SK-N-SH treated with all-trans-retinoic acid at 6 μM for 48 hours (cell line): ENCODE measurements around the gene RAB11FIP2.

Source experiments
- ATAC-seq: fragments of 200-7000 bp; cut with Tn5 transposase; 3 replicates; pipeline ENCODE4 v1.9.1; 2020; ENCODE audit warnings: mild to moderate bottlenecking, moderate library complexity
- ARNTL ChIP-seq: fragments of 450-650 bp; formaldehyde crosslinking; IDR thresholded peaks from 2 replicates; pipeline ENCODE4 v1.5.0; 2020; ENCODE audit warnings: low read depth, mild to moderate bottlenecking, moderate library complexity, borderline replicate concordance
- BACH2 ChIP-seq: fragments of 250-450 bp; sonication (Bioruptor Pico); IDR thresholded peaks from 2 replicates; pipeline ENCODE4 v1.9.0; 2021; ENCODE audit warnings: mild to moderate bottlenecking, borderline replicate concordance
- CSDC2 ChIP-seq: fragments of 250-450 bp; sonication (Bioruptor Pico); IDR thresholded peaks from 2 replicates; pipeline ENCODE4 v1.5.0; 2020; ENCODE audit warnings: mild to moderate bottlenecking, moderate library complexity
- CSRNP3 ChIP-seq: fragments of 250-450 bp; sonication (Bioruptor Pico); IDR thresholded peaks from 2 replicates; pipeline ENCODE4 v1.5.1; 2021; ENCODE audit warnings: mild to moderate bottlenecking, moderate library complexity
- ESRRG ChIP-seq: fragments of 250-450 bp; sonication (Bioruptor Pico); IDR thresholded peaks from 2 replicates; pipeline ENCODE4 v1.6.1; 2021; ENCODE audit warnings: mild to moderate bottlenecking
- GLIS3 ChIP-seq: fragments of 250-450 bp; sonication (Bioruptor Pico); IDR thresholded peaks from 2 replicates; pipeline ENCODE4 v1.5.0; 2020; ENCODE audit warnings: mild to moderate bottlenecking, moderate library complexity
- OSR1 ChIP-seq: fragments of 250-450 bp; sonication (Bioruptor Pico); IDR thresholded peaks from 2 replicates; pipeline ENCODE4 v1.8.0; 2022; ENCODE audit warnings: moderate library complexity, mild to moderate bottlenecking, inconsistent platforms
- PPARA ChIP-seq: fragments of 250-450 bp; sonication (Bioruptor Pico); IDR thresholded peaks from 2 replicates; pipeline ENCODE4 v1.5.0; 2020; ENCODE audit warnings: mild to moderate bottlenecking, borderline replicate concordance
- RARB ChIP-seq: fragments of 250-450 bp; sonication (Bioruptor Pico); IDR thresholded peaks from 2 replicates; pipeline ENCODE4 v1.8.0; 2021; ENCODE audit warnings: mild to moderate bottlenecking, moderate library complexity
- SNAI2 ChIP-seq: fragments of 250-450 bp; sonication (Bioruptor Pico); IDR thresholded peaks from 2 replicates; pipeline ENCODE4 v1.5.0; 2020; ENCODE audit warnings: mild to moderate bottlenecking, moderate library complexity
- TCF4 ChIP-seq: fragments of 250-450 bp; sonication (Bioruptor Pico); IDR thresholded peaks from 2 replicates; pipeline ENCODE4 v1.8.0; 2021; ENCODE audit warnings: mild to moderate bottlenecking, moderate library complexity, borderline replicate concordance
- TOX ChIP-seq: fragments of 250-450 bp; sonication (Bioruptor Pico); IDR thresholded peaks from 2 replicates; pipeline ENCODE4 v1.8.0; 2021; ENCODE audit warnings: mild to moderate bottlenecking, moderate library complexity, borderline replicate concordance
- ZC3H10 ChIP-seq: fragments of 250-450 bp; sonication (Bioruptor Pico); IDR thresholded peaks from 2 replicates; pipeline ENCODE4 v1.5.1; 2021; ENCODE audit warnings: mild to moderate bottlenecking, moderate library complexity
- ZNF565 ChIP-seq: fragments of 450-650 bp; formaldehyde crosslinking; conservative IDR thresholded peaks from 2 replicates; pipeline ENCODE4 v1.5.0; 2020; ENCODE audit warnings: low read depth, mild to moderate bottlenecking, moderate library complexity
- ZNF70 ChIP-seq: fragments of 450-650 bp; formaldehyde crosslinking; IDR thresholded peaks from 2 replicates; pipeline ENCODE4 v1.5.0; 2020; ENCODE audit warnings: mild to moderate bottlenecking, moderate library complexity
- ZNF8 ChIP-seq: fragments of 450-650 bp; formaldehyde crosslinking; IDR thresholded peaks from 2 replicates; pipeline ENCODE4 v1.5.0; 2020; ENCODE audit warnings: mild to moderate bottlenecking, moderate library complexity
- TF ChIP-seq, protein P1 (sequence below): fragments of 250-450 bp; sonication (Bioruptor Pico); IDR thresholded peaks from 2 replicates; pipeline ENCODE4 v1.8.0; 2021; ENCODE audit warnings: low read depth, mild to moderate bottlenecking, moderate library complexity, borderline replicate concordance
- TF ChIP-seq, protein P2 (sequence below): fragments of 250-450 bp; sonication (Bioruptor Pico); IDR thresholded peaks from 2 replicates; pipeline ENCODE4 v1.8.0; 2020; ENCODE audit warnings: mild to moderate bottlenecking, moderate library complexity, borderline replicate concordance
- TF ChIP-seq, protein P3 (sequence below): fragments of 250-450 bp; sonication (Bioruptor Pico); IDR thresholded peaks from 2 replicates; pipeline ENCODE4 v1.5.0; 2020; ENCODE audit warnings: mild to moderate bottlenecking, moderate library complexity
- TF ChIP-seq, protein P4 (sequence below): fragments of 250-450 bp; sonication (Bioruptor Pico); IDR thresholded peaks from 2 replicates; pipeline ENCODE4 v1.5.1; 2020; ENCODE audit warnings: low read depth, mild to moderate bottlenecking, moderate library complexity

RAB11FIP2 gene

GRCh38 chr10:118002581-118002980 lies 44.2 kb downstream of the RAB11FIP2 start (continued):
- TF ChIP-seq CSRNP3 (CRISPR knock-in tag) (no peak), SNAI2 (CRISPR knock-in tag) (no peak), ARNTL (CRISPR knock-in tag) (no peak), TOX (no peak)
- TF ChIP-seq, protein P1, sequence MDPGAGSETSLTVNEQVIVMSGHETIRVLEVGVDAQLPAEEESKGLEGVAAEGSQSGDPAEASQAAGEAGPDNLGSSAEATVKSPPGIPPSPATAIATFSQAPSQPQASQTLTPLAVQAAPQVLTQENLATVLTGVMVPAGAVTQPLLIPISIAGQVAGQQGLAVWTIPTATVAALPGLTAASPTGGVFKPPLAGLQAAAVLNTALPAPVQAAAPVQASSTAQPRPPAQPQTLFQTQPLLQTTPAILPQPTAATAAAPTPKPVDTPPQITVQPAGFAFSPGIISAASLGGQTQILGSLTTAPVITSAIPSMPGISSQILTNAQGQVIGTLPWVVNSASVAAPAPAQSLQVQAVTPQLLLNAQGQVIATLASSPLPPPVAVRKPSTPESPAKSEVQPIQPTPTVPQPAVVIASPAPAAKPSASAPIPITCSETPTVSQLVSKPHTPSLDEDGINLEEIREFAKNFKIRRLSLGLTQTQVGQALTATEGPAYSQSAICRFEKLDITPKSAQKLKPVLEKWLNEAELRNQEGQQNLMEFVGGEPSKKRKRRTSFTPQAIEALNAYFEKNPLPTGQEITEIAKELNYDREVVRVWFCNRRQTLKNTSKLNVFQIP (CRISPR knock-in tag) = no peak
- TF ChIP-seq, protein P2, sequence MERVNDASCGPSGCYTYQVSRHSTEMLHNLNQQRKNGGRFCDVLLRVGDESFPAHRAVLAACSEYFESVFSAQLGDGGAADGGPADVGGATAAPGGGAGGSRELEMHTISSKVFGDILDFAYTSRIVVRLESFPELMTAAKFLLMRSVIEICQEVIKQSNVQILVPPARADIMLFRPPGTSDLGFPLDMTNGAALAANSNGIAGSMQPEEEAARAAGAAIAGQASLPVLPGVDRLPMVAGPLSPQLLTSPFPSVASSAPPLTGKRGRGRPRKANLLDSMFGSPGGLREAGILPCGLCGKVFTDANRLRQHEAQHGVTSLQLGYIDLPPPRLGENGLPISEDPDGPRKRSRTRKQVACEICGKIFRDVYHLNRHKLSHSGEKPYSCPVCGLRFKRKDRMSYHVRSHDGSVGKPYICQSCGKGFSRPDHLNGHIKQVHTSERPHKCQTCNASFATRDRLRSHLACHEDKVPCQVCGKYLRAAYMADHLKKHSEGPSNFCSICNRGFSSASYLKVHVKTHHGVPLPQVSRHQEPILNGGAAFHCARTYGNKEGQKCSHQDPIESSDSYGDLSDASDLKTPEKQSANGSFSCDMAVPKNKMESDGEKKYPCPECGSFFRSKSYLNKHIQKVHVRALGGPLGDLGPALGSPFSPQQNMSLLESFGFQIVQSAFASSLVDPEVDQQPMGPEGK (CRISPR knock-in tag) = no peak

DNA sequence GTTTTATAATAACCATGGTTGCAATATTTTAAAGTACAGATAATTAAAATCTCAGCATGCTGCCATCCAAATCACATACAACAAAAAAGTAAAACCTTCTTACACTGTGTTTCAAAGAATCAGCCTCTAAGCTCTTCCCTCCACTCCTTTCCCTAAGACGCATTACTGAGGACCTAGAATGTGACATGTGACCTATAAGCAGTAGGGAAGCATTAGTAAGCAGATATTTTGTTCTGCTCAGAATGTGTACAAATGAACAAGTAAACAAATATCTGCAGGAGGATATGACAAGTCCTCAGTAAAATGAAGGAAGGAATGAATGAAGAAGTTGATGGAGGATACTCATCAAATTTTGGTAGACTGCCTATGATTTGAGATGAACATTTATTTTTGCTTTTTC lies 49.1 kb downstream of the RAB11FIP2 start:
- no peak for ATAC-seq

DNA sequence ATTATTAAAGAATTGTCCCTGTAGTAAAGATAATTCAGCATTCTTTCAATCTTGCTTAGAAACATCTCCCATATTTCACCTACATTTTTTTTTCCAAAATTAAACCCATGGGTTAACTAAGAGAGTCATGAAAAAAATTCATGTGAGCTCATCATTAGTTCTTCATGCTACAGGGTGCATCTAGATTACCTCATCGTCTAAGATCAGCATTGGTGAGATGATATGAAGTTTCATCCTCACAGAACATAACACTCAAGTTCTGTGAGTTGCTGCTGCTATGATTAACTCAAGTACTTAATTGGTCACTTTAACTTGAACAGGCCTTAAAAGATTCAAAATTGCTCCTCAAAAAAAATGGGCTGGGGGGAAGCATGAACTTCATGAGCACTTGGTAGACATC lies 50.0 kb downstream of the RAB11FIP2 start:
- no peak for ATAC-seq
- no peak for TF ChIP-seq ARNTL (CRISPR knock-in tag)
- no peak for TF ChIP-seq TCF4 (CRISPR knock-in tag)
- no peak for TF ChIP-seq TOX
- TF ChIP-seq BACH2 = no peak
- no peak for TF ChIP-seq SNAI2 (CRISPR knock-in tag)
- TF ChIP-seq ZNF565 (CRISPR knock-in tag) = no peak
- TF ChIP-seq OSR1 = no peak
- TF ChIP-seq ZC3H10 (CRISPR knock-in tag) = no peak
- no peak for TF ChIP-seq ESRRG
- TF ChIP-seq GLIS3 (CRISPR knock-in tag) = no peak

More for the DNA sequence above, 49.1 kb downstream of the RAB11FIP2 start:
- TF ChIP-seq ZC3H10 (CRISPR knock-in tag) = no peak
- TF ChIP-seq, protein P3, sequence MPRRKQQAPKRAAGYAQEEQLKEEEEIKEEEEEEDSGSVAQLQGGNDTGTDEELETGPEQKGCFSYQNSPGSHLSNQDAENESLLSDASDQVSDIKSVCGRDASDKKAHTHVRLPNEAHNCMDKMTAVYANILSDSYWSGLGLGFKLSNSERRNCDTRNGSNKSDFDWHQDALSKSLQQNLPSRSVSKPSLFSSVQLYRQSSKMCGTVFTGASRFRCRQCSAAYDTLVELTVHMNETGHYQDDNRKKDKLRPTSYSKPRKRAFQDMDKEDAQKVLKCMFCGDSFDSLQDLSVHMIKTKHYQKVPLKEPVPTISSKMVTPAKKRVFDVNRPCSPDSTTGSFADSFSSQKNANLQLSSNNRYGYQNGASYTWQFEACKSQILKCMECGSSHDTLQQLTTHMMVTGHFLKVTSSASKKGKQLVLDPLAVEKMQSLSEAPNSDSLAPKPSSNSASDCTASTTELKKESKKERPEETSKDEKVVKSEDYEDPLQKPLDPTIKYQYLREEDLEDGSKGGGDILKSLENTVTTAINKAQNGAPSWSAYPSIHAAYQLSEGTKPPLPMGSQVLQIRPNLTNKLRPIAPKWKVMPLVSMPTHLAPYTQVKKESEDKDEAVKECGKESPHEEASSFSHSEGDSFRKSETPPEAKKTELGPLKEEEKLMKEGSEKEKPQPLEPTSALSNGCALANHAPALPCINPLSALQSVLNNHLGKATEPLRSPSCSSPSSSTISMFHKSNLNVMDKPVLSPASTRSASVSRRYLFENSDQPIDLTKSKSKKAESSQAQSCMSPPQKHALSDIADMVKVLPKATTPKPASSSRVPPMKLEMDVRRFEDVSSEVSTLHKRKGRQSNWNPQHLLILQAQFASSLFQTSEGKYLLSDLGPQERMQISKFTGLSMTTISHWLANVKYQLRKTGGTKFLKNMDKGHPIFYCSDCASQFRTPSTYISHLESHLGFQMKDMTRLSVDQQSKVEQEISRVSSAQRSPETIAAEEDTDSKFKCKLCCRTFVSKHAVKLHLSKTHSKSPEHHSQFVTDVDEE = no peak
- TF ChIP-seq, protein P2 (CRISPR knock-in tag) = no peak
- TF ChIP-seq ZNF8 = no peak

GRCh38 chr10:117994771-117995170 lies 52.0 kb downstream of the RAB11FIP2 start:
- no peak for ATAC-seq
- TF ChIP-seq, protein P1 (CRISPR knock-in tag) = no peak
- TF ChIP-seq GLIS3 (CRISPR knock-in tag) (no peak), BACH2 (no peak), CSDC2 (CRISPR knock-in tag) (no peak), ZNF70 (no peak), PPARA (no peak), ESRRG (no peak), RARB (CRISPR knock-in tag) (no peak), TOX (no peak), ZNF565 (CRISPR knock-in tag) (no peak)
- TF ChIP-seq, protein P3 = no peak
- TF ChIP-seq, protein P4, sequence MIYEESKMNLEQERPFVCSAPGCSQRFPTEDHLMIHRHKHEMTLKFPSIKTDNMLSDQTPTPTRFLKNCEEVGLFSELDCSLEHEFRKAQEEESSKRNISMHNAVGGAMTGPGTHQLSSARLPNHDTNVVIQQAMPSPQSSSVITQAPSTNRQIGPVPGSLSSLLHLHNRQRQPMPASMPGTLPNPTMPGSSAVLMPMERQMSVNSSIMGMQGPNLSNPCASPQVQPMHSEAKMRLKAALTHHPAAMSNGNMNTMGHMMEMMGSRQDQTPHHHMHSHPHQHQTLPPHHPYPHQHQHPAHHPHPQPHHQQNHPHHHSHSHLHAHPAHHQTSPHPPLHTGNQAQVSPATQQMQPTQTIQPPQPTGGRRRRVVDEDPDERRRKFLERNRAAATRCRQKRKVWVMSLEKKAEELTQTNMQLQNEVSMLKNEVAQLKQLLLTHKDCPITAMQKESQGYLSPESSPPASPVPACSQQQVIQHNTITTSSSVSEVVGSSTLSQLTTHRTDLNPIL (CRISPR knock-in tag) = no peak
